Suprapubic skin (tissue), 4 donors: ENCODE measurements around the gene RHOT1. TPM values are rescaled to one million over a fixed set of nuclear protein-coding genes. Genes with fewer than 3 reads are reported as not detected.

Experiments used
- DNase-seq, 2 donors: peaks; one replicate each; pipeline ENCODE4 v3.0.0-alpha.2; 2019; ENCODE audit warnings: low spot score in 2 of 2
- H3K27ac ChIP-seq: fragments of 200-600 bp; sonication (generic); one replicate; pipeline ENCODE4 v1.5.1; 2019
- H3K27me3 ChIP-seq: fragments of 200-600 bp; sonication (generic); one replicate; pipeline ENCODE4 v1.5.1; 2019
- H3K36me3 ChIP-seq: fragments of 200-600 bp; sonication (generic); one replicate; pipeline ENCODE4 v1.5.1; 2019
- H3K4me1 ChIP-seq: fragments of 200-600 bp; sonication (generic); one replicate; pipeline ENCODE4 v1.5.1; 2019
- H3K4me3 ChIP-seq: fragments of 200-600 bp; sonication (generic); one replicate; pipeline ENCODE4 v1.5.1; 2019; ENCODE audit warnings: mild to moderate bottlenecking
- H3K9me3 ChIP-seq: fragments of 200-600 bp; sonication (generic); one replicate; pipeline ENCODE4 v1.5.1; 2019
- EP300 ChIP-seq: sonication (generic); formaldehyde crosslinking; IDR thresholded peaks from one replicate; pipeline ENCODE4 v1.6.1; 2017; ENCODE audit warnings: antibody characterized with exemption
- POLR2A ChIP-seq, 2 donors: fragments of 450-650 bp; IDR thresholded peaks; one replicate each; pipeline ENCODE4 v1.6.1; 2017; ENCODE audit warnings: antibody characterized with exemption in 2 of 2, mild to moderate bottlenecking in 2 of 2, moderate library complexity in 2 of 2
- POLR2AphosphoS5 ChIP-seq, 3 donors: sonication (generic); formaldehyde crosslinking; IDR thresholded peaks; one replicate each; pipeline ENCODE4 v1.6.1; 2017; ENCODE audit warnings: antibody characterized with exemption in 3 of 3
- WGBS: methylation state at CpG from one replicate; pipeline ENCODE4 v1.1.5; 2018; 5-methylcytosine and 5-hydroxymethylcytosine counted together
- total RNA-seq, 4 donors: library from RNA; depleted of rRNA; stranded (reverse); fragments of >200 nt; gene quantifications; one replicate each; pipeline ENCODE4 v1.1.0, GENCODE V29; 2016
- TF ChIP-seq, protein P1 (sequence below), 2 donors: fragments of 200-600 bp in 1 of 2; fragments of 450-650 bp in 1 of 2; sonication (generic) in 1 of 2; IDR thresholded peaks; one replicate each; pipeline ENCODE4 v1.5.1; 2016 to 2019; ENCODE audit warnings: antibody characterized with exemption in 2 of 2, mild to moderate bottlenecking in 1 of 2, moderate library complexity in 1 of 2

Gene RHOT1
- total RNA-seq, 4 donors from 2014 or later: 50.0 to 102 (median 61.4) TPM

DNA sequence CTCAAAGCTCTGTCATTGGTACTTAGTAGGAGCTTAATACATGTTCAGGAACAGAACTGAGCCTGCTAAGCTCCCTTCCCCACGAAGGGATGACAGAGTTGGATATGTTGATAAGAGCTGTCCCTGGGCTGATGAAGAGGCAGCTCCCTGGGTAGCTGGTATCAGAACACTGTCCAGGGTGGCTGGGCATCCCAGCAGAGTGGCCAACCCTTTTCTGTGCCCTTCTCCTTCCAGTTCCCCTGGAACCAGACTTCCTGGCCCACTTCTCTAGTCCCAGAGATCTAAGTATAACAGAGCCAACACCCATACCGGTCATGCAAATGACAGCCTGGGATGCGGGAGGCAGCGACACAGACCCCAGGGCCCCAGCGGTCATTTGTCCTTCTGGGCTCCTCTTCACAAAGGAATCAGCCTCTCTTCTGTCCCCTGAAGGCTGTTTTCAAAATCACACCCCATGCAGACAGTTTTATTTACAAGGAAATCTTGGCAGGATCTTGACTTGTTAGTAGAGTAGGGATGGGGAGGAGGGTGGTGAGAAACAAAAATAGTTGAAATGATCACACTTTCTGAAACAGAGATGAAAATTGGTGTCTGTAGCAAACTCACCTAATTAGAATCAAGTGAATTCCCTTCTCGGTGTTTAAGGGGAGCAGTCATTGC is 122.0 kb downstream of the RHOT1 start:
- WGBS: 48% methylated on average over 5 of the region's 6 CpGs
- TF ChIP-seq POLR2A (IDR thresholded peaks at IDR 0.05): no peak
- TF ChIP-seq, protein P1, sequence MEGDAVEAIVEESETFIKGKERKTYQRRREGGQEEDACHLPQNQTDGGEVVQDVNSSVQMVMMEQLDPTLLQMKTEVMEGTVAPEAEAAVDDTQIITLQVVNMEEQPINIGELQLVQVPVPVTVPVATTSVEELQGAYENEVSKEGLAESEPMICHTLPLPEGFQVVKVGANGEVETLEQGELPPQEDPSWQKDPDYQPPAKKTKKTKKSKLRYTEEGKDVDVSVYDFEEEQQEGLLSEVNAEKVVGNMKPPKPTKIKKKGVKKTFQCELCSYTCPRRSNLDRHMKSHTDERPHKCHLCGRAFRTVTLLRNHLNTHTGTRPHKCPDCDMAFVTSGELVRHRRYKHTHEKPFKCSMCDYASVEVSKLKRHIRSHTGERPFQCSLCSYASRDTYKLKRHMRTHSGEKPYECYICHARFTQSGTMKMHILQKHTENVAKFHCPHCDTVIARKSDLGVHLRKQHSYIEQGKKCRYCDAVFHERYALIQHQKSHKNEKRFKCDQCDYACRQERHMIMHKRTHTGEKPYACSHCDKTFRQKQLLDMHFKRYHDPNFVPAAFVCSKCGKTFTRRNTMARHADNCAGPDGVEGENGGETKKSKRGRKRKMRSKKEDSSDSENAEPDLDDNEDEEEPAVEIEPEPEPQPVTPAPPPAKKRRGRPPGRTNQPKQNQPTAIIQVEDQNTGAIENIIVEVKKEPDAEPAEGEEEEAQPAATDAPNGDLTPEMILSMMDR (IDR thresholded peaks at IDR 0.05): peak in 1 of 2 donors; percentile 14
- TF ChIP-seq EP300: no peak

DNA sequence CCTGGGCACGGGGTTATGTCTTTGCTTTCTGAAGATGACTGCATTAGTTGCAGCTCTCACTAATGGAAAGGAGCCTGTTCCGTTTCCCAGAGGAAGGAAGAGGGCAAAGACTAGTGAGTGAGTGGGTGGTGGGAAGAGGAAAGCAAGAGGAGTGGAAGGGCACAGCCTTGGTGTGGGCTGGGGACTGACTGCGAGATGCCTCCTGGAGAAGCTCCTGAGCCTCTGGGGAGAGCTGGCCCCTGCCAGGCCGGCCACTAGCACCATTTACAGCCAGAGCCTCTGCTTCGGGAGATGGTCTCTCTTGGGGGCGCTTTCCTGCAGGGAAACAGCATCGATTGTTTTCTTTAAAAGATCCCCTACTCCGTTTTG is 122.5 kb downstream of the RHOT1 start:
- 23% methylated on average over 8 of the region's 8 CpGs for WGBS
- Histone ChIP-seq H3K4me3 (peak overlapping the region; percentile 81), H3K27me3 (peaks cover 45% of the 10 kb centered on the region), H3K36me3 (no peaks in the 10 kb centered on the region), H3K9me3 (no peaks in the 10 kb centered on the region), H3K27ac (no peak overlapping the region), H3K4me1 (peaks cover 29% of the 10 kb centered on the region)
- TF ChIP-seq POLR2AphosphoS5 (IDR thresholded peaks at IDR 0.05): no peak
- TF ChIP-seq EP300: no peak
- TF ChIP-seq POLR2A (IDR thresholded peaks at IDR 0.05): no peak
- TF ChIP-seq, protein P1 (IDR thresholded peaks at IDR 0.05): no peak
- DNase-seq: no peak

More for the DNA sequence above, 122.0 kb downstream of the RHOT1 start:
- Histone ChIP-seq H3K9me3 (no peaks in the 10 kb centered on the region), H3K4me3 (no peak overlapping the region), H3K27ac (no peak overlapping the region), H3K4me1 (peaks cover 29% of the 10 kb centered on the region), H3K27me3 (peaks cover 41% of the 10 kb centered on the region), H3K36me3 (no peaks in the 10 kb centered on the region)
- no peak for DNase-seq

DNA sequence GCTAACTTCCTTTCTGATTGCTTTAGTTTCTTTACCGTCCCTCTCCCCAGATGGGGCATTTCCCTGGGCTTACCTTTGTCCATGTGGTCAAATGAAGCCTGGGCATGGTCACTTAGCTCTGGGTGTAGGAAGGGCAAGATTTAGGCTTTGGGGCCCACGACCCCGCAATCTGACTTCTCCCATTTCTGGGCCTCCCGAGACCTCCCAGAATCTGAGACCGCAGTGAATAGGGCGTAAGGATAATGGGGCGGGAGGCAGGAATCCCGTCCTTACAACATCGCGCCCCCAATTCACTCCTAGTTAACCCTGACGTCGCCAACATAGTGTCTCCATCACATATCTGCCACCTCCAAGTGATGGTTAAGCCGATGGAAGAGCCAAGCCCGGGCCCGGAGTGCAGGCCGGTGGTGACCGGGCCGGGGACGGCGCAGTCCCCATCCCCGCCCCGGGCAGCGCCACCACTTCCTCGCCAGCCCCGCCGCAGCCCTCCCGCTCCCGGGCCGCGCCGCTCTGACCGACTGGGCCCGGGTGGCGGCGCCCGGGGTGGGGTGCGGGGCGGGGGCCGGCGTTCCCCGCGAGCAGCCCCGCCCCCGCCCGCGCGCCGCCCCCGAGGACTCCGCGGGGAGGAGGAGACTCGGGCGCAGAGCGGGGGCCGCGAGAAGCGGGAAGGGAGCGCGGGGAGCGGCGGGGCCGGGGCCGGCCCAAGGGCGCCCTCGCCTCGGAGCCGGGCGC is 123.1 kb downstream of the RHOT1 start, which contains the start of gene RHBDL3:
TSS of gene RHBDL3 (plus strand) at position 641 of the 732 bp plus-strand sequence. CDS start 358 bp downstream, outside the sequence.
- Histone ChIP-seq H3K36me3 (no peaks in the 10 kb centered on the region), H3K9me3 (no peaks in the 10 kb centered on the region), H3K27me3 (peaks cover 46% of the 10 kb centered on the region), H3K4me1 (peaks cover 29% of the 10 kb centered on the region), H3K4me3 (peak within 1 kb of the TSS; percentile 81), H3K27ac (no peak within 1 kb of the TSS)
- DNase-seq: no peak
- TF ChIP-seq POLR2AphosphoS5 (IDR thresholded peaks at IDR 0.05) (no peak), EP300 (no peak), POLR2A (IDR thresholded peaks at IDR 0.05) (no peak)
- TF ChIP-seq, protein P1 (IDR thresholded peaks at IDR 0.05): no peak
- WGBS: 11% methylated on average over 3 of the region's 68 CpGs

DNA sequence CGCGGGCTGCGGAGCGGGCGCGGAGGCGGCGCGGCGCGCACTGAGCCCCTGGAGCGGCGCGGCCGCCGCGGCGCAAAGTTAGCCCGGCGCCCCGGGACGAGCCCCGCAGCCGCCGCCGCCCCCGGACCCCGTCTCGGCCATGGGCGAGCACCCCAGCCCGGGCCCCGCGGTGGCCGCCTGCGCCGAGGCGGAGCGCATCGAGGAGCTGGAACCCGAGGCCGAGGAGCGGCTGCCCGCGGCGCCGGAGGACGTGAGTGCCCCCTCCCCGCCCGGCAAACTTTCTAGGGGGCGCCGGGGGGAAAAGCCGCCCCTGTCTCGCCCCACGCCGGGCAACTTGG is 123.7 kb downstream of the RHOT1 start:
- Histone ChIP-seq H3K4me1 (peaks cover 29% of the 10 kb centered on the region), H3K9me3 (no peaks in the 10 kb centered on the region), H3K4me3 (peak overlapping the region; percentile 81), H3K36me3 (no peaks in the 10 kb centered on the region), H3K27ac (no peak overlapping the region), H3K27me3 (peaks cover 46% of the 10 kb centered on the region)
- DNase-seq: no peak
- no CpG with 5 or more reads among the region's 55 CpGs for whole genome bisulfite sequencing
- TF ChIP-seq POLR2A (IDR thresholded peaks at IDR 0.05) (no peak), EP300 (no peak), POLR2AphosphoS5 (IDR thresholded peaks at IDR 0.05) (no peak)
- TF ChIP-seq, protein P1 (IDR thresholded peaks at IDR 0.05): no peak
